ENCODE results near the gene MAP2K2. TPM values are rescaled to one million over a fixed set of nuclear protein-coding genes. Genes with fewer than 3 reads are reported as not detected.

The MAP2K2 gene
- total RNA-seq, 2 donors from 2014 or later, result 104 to 145 TPM

- Histone ChIP-seq H3K4me1 (replicated peaks) (no peaks in the 10 kb centered on the region), H3K4me3 (no peak overlapping the region), H3K9me3 (no peaks in the 10 kb centered on the region), H3K27ac (no peak overlapping the region), H3K36me3 (no peaks in the 10 kb centered on the region), H3K27me3 (replicated peaks; ENCODE audit: insufficient read depth) (no peaks in the 10 kb centered on the region)
- 80% methylated on average over 26 of the region's 27 CpGs for WGBS
- no peak for DNase-seq (ENCODE audit: low spot score)
- intact Hi-C loops (cut with DNase I), result no loop called here
- TF ChIP-seq CTCF (IDR thresholded peaks at IDR 0.05), result no peak
- TF ChIP-seq POLR2AphosphoS5 (IDR thresholded peaks at IDR 0.05), result no peak
- no peak for TF ChIP-seq POLR2A (IDR thresholded peaks at IDR 0.05)
These were observed 8.7 kb downstream of the MAP2K2 start for GRCh38 chr19:4115050-4115817.

GRCh38 chr19:4114181-4114580, 9.7 kb downstream of the MAP2K2 start:
- Histone ChIP-seq H3K9me3 (no peaks in the 10 kb centered on the region), H3K27me3 (replicated peaks; ENCODE audit: insufficient read depth) (no peaks in the 10 kb centered on the region), H3K36me3 (peaks cover 0 to under 1% of the 10 kb centered on the region in 2 donors), H3K4me1 (replicated peaks) (no peaks in the 10 kb centered on the region), H3K4me3 (no peak overlapping the region), H3K27ac (no peak overlapping the region)
- no peak for DNase-seq (ENCODE audit: low spot score)
- intact Hi-C loops (cut with DNase I), result no loop called here
- no peak for TF ChIP-seq CTCF (IDR thresholded peaks at IDR 0.05)
- no peak for TF ChIP-seq POLR2AphosphoS5 (IDR thresholded peaks at IDR 0.05)
- no peak for TF ChIP-seq POLR2A (IDR thresholded peaks at IDR 0.05)
- 88% methylated on average over 19 of the region's 19 CpGs for WGBS

GRCh38 chr19:4113398-4114088, 10.4 kb downstream of the MAP2K2 start:
- Histone ChIP-seq H3K36me3 (peaks cover 0 to 5% of the 10 kb centered on the region in 2 donors), H3K9me3 (no peaks in the 10 kb centered on the region), H3K4me1 (replicated peaks) (no peaks in the 10 kb centered on the region), H3K4me3 (no peak overlapping the region), H3K27ac (no peak overlapping the region), H3K27me3 (replicated peaks; ENCODE audit: insufficient read depth) (no peaks in the 10 kb centered on the region)
- intact Hi-C loops (cut with DNase I), result no loop called here
- WGBS, result 51% methylated on average over 22 of the region's 22 CpGs
- TF ChIP-seq POLR2AphosphoS5 (IDR thresholded peaks at IDR 0.05), result no peak
- no peak for TF ChIP-seq CTCF (IDR thresholded peaks at IDR 0.05)
- TF ChIP-seq POLR2A (IDR thresholded peaks at IDR 0.05), result no peak
- DNase-seq (ENCODE audit: low spot score), result no peak

- 91% methylated on average over 17 of the region's 17 CpGs for WGBS
- Histone ChIP-seq H3K4me3 (no peak overlapping the region), H3K4me1 (replicated peaks) (no peaks in the 10 kb centered on the region), H3K36me3 (peaks cover 0 to 5% of the 10 kb centered on the region in 2 donors), H3K27ac (no peak overlapping the region), H3K27me3 (replicated peaks; ENCODE audit: insufficient read depth) (no peaks in the 10 kb centered on the region), H3K9me3 (no peaks in the 10 kb centered on the region)
- TF ChIP-seq POLR2AphosphoS5 (IDR thresholded peaks at IDR 0.05) (no peak), CTCF (IDR thresholded peaks at IDR 0.05) (no peak), POLR2A (IDR thresholded peaks at IDR 0.05) (no peak)
- intact Hi-C loops (cut with DNase I), result no loop called here
- DNase-seq (ENCODE audit: low spot score), result no peak
These were observed 11.6 kb downstream of the MAP2K2 start for GRCh38 chr19:4112367-4112766.

GRCh38 chr19:4109626-4109945, 14.3 kb downstream of the MAP2K2 start:
- Histone ChIP-seq H3K27ac (no peak overlapping the region), H3K9me3 (no peaks in the 10 kb centered on the region), H3K4me3 (no peak overlapping the region), H3K4me1 (replicated peaks) (no peaks in the 10 kb centered on the region), H3K36me3 (peaks cover 0 to 12% of the 10 kb centered on the region in 2 donors), H3K27me3 (replicated peaks; ENCODE audit: insufficient read depth) (no peaks in the 10 kb centered on the region)
- WGBS, result 88% methylated on average over 6 of the region's 6 CpGs
- TF ChIP-seq POLR2AphosphoS5 (IDR thresholded peaks at IDR 0.05) (no peak), POLR2A (IDR thresholded peaks at IDR 0.05) (no peak), CTCF (IDR thresholded peaks at IDR 0.05) (no peak)
- no peak for DNase-seq (ENCODE audit: low spot score)
- intact Hi-C loops (cut with DNase I), result no loop called here
